ENCODE measurements around the gene CALML4. TPM values are rescaled to one million over a fixed set of nuclear protein-coding genes. Genes with fewer than 3 reads are reported as not detected.

The CALML4 gene
- total RNA-seq, 1 experiment from 2014 or later = 2.2 TPM

GRCh38 chr15:68149059-68149458 is 56.1 kb downstream of the CALML4 start:
- peak; percentile 43 for DNase-seq (ENCODE audit: low read depth)

DNA sequence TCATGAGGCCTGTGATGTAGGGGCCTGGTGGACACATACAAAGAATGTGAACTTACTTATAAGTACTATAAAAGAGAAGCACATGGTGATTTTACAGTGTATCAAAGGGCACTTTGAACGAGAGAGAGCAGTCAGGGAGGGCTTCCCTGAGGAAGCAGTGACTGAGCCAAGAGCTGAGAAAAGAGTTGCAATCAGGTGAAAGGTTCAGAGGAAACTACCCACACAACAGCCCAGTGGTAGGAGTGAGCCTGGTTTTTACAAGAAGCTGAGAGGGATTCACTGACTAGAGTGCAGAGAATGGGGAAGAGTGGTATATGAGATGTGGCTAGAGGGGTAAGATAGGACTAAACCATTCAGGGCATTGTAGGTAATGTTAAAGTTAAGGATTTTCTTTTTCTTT is 57.1 kb downstream of the CALML4 start:
- DNase-seq (ENCODE audit: low read depth) = no peak

DNA sequence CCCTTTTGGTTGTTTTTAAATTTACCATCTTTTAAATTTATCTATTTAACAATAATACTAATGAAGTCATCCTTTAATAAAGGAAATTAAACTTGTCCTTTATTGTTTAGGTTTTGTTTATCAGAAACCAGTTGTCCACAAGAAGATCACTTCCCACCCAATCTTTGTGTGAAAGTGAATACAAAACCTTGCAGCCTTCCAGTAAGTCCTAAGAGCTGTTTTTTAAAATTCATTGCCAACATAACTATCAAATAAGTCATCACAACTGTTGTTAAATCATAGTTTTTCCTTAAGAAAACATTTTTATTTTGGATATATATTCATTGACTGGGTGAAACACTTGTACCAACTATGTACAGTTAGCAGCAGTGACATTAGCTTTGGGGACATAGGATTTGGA is 59.4 kb downstream of the CALML4 start:
- DNase-seq (ENCODE audit: low read depth) = peak; percentile 36

DNA sequence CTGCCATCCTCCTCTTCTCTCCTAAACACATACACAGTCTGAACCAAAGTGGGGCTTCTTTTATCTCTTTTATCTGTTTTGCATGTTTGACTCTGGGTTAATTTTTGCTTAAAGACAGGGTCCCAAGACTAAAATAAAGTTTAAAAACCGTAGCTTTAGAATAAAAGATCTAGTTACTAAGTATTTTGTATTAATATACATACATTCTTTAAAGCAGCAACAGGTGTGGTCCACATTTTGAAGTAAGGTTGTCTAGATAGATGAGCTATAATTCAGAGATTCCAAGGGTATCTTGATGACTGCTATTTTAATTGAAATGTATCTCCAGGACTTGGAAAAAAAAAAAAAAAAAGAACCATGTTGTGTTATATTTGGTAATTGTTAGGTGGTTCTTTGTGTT is 61.3 kb downstream of the CALML4 start:
- DNase-seq (ENCODE audit: low read depth) = no peak

GRCh38 chr15:68143129-68143528 is 62.0 kb downstream of the CALML4 start:
- no peak for DNase-seq (ENCODE audit: low read depth)

Other genes with a start within 250 kb of the CALML4 start
- gene PIAS1, start 151.0 kb downstream of the CALML4 start, total RNA-seq (2014; rRNA removed) = 13.2 and 13.5 TPM in 2 replicates
- gene CLN6, start 24.4 kb upstream of the CALML4 start, total RNA-seq (2014; rRNA removed) = 34.9 and 40.9 TPM in 2 replicates
- 28.0 and 32.2 TPM in 2 replicates for gene FEM1B, start 72.4 kb upstream of the CALML4 start, total RNA-seq (2014; rRNA removed)
- 14.6 and 22.0 TPM in 2 replicates for gene ITGA11, start 226.8 kb upstream of the CALML4 start, total RNA-seq (2014; rRNA removed)

All from LHCN-M2 (cell line).